WI38 (cell line): ENCODE measurements around the gene TMED9.

Source experiments
- H3K4me3 ChIP-seq: 2 replicates; pipeline ENCODE4 v1.5.1; 2011; ENCODE audit warnings: low read depth, mild to moderate bottlenecking, control low read depth, low read length
- CTCF ChIP-seq: IDR thresholded peaks from 2 replicates; pipeline ENCODE4 v1.5.1; 2012; ENCODE audit warnings: low read depth, mild to moderate bottlenecking, control low read depth, low read length

The TMED9 gene

GRCh38 chr5:177606071-177607051, 14.4 kb downstream of the TMED9 start:
- no peak for TF ChIP-seq CTCF
- no peak overlapping the region for H3K4me3 ChIP-seq

GRCh38 chr5:177607115-177607451, 15.1 kb downstream of the TMED9 start:
- no peak for TF ChIP-seq CTCF
- no peak overlapping the region for H3K4me3 ChIP-seq

GRCh38 chr5:177607452-177608192, 15.6 kb downstream of the TMED9 start:
- no peak overlapping the region for H3K4me3 ChIP-seq
- TF ChIP-seq CTCF = peak; percentile 90

GRCh38 chr5:177608243-177609075, 16.5 kb downstream of the TMED9 start:
- no peak overlapping the region for H3K4me3 ChIP-seq
- TF ChIP-seq CTCF = no peak

GRCh38 chr5:177609076-177610059, 17.4 kb downstream of the TMED9 start:
- TF ChIP-seq CTCF = no peak
- no peak overlapping the region for H3K4me3 ChIP-seq

GRCh38 chr5:177610131-177610769, 18.2 kb downstream of the TMED9 start:
- TF ChIP-seq CTCF = no peak
- no peak overlapping the region for H3K4me3 ChIP-seq
